GM18868 (cell line): ENCODE data around the gene IL9.

Source experiments
- ATAC-seq: cut with Tn5 transposase; IDR thresholded peaks from one replicate; pipeline ENCODE4 v1.9.1; 2021; ENCODE audit warnings: mild to moderate bottlenecking, moderate library complexity; ENCODE audit not compliant: unreplicated experiment

Gene IL9

GRCh38 chr5:135895474-135896006 is at the start of gene IL9:
Gene IL9, minus strand, starts transcription at chr5:135895841. Its CDS starts 25 bp downstream, at chr5:135895816.
- no peak for ATAC-seq

- ATAC-seq: no peak
Measured at GRCh38 chr5:135944967-135945560, 49.4 kb upstream of the IL9 start.

GRCh38 chr5:135944564-135944963 is 48.9 kb upstream of the IL9 start:
- no peak for ATAC-seq

- no peak for ATAC-seq
Measured at GRCh38 chr5:135942202-135942771, 46.6 kb upstream of the IL9 start.

- ATAC-seq: no peak
Measured at GRCh38 chr5:135941711-135942110, 46.1 kb upstream of the IL9 start.

- no peak for ATAC-seq
Measured at GRCh38 chr5:135937245-135937911, 41.7 kb upstream of the IL9 start.

- ATAC-seq: no peak
Measured at GRCh38 chr5:135934939-135935338, 39.3 kb upstream of the IL9 start.

GRCh38 chr5:135930949-135931295 is 35.3 kb upstream of the IL9 start:
- ATAC-seq: no peak

- ATAC-seq: no peak
Measured at GRCh38 chr5:135930029-135930948, 34.6 kb upstream of the IL9 start.

GRCh38 chr5:135921388-135921787 is 25.7 kb upstream of the IL9 start:
- ATAC-seq: no peak

GRCh38 chr5:135920199-135920598 is 24.6 kb upstream of the IL9 start:
- no peak for ATAC-seq

- no peak for ATAC-seq
Measured at GRCh38 chr5:135916638-135917263, 21.1 kb upstream of the IL9 start.

- no peak for ATAC-seq
Measured at GRCh38 chr5:135915466-135916001, 19.9 kb upstream of the IL9 start.

- no peak for ATAC-seq
Measured at GRCh38 chr5:135913713-135914626, 18.3 kb upstream of the IL9 start.

GRCh38 chr5:135905144-135905543 is 9.5 kb upstream of the IL9 start:
- no peak for ATAC-seq

- ATAC-seq: no peak
Measured at GRCh38 chr5:135901633-135902032, 6.0 kb upstream of the IL9 start.

GRCh38 chr5:135900276-135900675 is 4.6 kb upstream of the IL9 start:
- ATAC-seq: no peak

GRCh38 chr5:135898651-135899050 is 3.0 kb upstream of the IL9 start:
- no peak for ATAC-seq

GRCh38 chr5:135894789-135895188 is 852 bp downstream of the IL9 start:
- ATAC-seq: no peak
